SH-SY5Y (cell line): ENCODE data around the gene SOX6.

Experiments
- GATA2 ChIP-seq: IDR thresholded peaks from 2 replicates; pipeline ENCODE4 v1.6.1; 2011; ENCODE audit warnings: mild to moderate bottlenecking, low read depth, low read length
- GATA3 ChIP-seq: IDR thresholded peaks from 2 replicates; pipeline ENCODE4 v1.6.1; 2011; ENCODE audit warnings: low read depth, mild to moderate bottlenecking, low read length, moderate library complexity

DNA sequence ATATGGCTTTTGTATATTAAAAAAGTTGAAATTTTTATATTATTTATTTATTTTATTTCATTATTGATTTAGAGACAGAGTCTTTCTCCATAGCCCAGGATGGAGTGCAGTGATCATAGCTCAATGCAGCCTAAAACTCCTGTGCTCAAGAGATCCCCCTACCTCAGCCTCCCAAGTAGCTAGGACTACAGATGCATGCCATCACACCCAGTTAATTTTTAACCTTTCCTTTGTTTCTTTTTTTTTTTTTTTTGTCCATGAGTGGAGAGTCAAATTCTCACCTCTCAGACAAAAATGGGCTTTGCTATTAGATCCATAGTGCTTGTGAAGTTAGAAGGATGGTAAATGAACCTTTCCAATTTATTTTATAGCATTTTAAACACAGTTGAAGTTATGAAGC lies 182.5 kb downstream of the SOX6 start:
- no peak for TF ChIP-seq GATA3
- TF ChIP-seq GATA2, result no peak
